OCI-LY3 (cell line): Measurements from ENCODE around the gene HINFP.

Source experiments
- EZH2phosphoT487 ChIP-seq: fragments of 200-600 bp; shearing (Covaris generic); IDR thresholded peaks from 2 replicates; pipeline ENCODE4 v1.6.1; 2018; ENCODE audit warnings: antibody characterized with exemption, mixed run types, low read depth
- TF ChIP-seq, protein P1 (sequence below): fragments of 200-600, 300-600 bp; sonication (generic); IDR thresholded peaks from 2 replicates; pipeline ENCODE4 v1.5.1; 2014; ENCODE audit warnings: antibody characterized with exemption, low read length, low read depth

GRCh38 chr11:119111361-119111925 lies 9.9 kb upstream of the HINFP start:
- TF ChIP-seq, protein P1, sequence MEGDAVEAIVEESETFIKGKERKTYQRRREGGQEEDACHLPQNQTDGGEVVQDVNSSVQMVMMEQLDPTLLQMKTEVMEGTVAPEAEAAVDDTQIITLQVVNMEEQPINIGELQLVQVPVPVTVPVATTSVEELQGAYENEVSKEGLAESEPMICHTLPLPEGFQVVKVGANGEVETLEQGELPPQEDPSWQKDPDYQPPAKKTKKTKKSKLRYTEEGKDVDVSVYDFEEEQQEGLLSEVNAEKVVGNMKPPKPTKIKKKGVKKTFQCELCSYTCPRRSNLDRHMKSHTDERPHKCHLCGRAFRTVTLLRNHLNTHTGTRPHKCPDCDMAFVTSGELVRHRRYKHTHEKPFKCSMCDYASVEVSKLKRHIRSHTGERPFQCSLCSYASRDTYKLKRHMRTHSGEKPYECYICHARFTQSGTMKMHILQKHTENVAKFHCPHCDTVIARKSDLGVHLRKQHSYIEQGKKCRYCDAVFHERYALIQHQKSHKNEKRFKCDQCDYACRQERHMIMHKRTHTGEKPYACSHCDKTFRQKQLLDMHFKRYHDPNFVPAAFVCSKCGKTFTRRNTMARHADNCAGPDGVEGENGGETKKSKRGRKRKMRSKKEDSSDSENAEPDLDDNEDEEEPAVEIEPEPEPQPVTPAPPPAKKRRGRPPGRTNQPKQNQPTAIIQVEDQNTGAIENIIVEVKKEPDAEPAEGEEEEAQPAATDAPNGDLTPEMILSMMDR, result no peak
- TF ChIP-seq EZH2phosphoT487, result no peak
